ENCODE measurements around the gene MFSD6L. TPM values are rescaled to one million over a fixed set of nuclear protein-coding genes. Genes with fewer than 3 reads are reported as not detected.
A peak's percentile ranks its signal among the peaks of the same experiment; 100 is the strongest.

The MFSD6L gene
- total RNA-seq, 1 donor from 2014 or later: 0.13 TPM

DNA sequence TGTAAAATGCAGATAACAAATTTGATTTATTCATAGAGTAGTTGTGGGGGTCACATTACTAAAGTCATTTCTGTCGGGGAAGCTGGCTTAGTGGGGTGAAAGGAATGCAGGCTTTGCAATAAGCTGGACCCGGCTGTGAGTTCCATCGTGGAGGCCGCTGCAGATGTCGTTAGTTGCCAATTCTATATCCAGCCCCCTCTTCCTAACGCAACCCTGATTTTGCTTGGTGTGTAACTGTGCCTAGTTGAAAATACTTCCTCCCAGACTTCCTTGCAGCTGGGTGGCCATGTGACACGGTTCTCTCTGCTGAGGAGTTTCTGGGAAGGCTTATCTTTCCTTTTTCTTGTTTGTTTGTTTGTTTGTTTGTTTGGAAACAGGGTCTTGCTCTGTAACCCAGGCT, 4.5 kb downstream of the MFSD6L start:
- Mint-ChIP-seq H3K4me3 (no peak overlapping the region), H3K9me3 (peaks cover 8% of the 10 kb centered on the region), H3K4me1 (ENCODE audit: low read depth) (no peaks in the 10 kb centered on the region), H3K27ac (no peak overlapping the region), H3K36me3 (ENCODE audit: low read depth) (no peaks in the 10 kb centered on the region), H3K27me3 (ENCODE audit: insufficient read depth) (peaks cover 9% of the 10 kb centered on the region)
- intact Hi-C loops (cut with micrococcal nuclease): no loop called here
- DNase-seq (ENCODE audit: low spot score): no peak

DNA sequence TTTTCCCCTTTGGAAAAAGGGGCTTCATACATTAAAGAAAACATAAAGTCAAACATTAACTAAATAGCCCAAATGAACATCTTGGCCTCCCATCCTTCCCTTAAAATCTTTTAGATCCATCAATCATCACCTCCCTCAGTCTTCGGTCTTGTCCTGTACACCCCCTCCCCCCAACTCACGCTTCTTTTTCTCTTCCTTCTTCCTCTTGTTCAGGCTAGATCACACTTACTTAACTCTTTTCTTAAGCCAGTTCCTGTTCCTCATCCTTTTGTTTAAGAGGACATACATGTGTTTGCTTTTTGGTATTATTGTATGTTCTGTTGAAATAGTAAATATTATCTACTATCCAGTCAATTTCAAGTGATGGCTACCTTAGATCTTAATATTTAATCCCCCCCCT, 5.5 kb downstream of the MFSD6L start:
- H3K9me3 Mint-ChIP-seq: peaks cover 8% of the 10 kb centered on the region
- H3K27ac Mint-ChIP-seq: no peak overlapping the region
- intact Hi-C loops (cut with micrococcal nuclease): no loop called here
- DNase-seq (ENCODE audit: low spot score): no peak
- peaks cover 10% of the 10 kb centered on the region for H3K27me3 Mint-ChIP-seq (ENCODE audit: insufficient read depth)
- no peaks in the 10 kb centered on the region for H3K4me1 Mint-ChIP-seq (ENCODE audit: low read depth)
- no peak overlapping the region for H3K4me3 Mint-ChIP-seq
- no peaks in the 10 kb centered on the region for H3K36me3 Mint-ChIP-seq (ENCODE audit: low read depth)

DNA sequence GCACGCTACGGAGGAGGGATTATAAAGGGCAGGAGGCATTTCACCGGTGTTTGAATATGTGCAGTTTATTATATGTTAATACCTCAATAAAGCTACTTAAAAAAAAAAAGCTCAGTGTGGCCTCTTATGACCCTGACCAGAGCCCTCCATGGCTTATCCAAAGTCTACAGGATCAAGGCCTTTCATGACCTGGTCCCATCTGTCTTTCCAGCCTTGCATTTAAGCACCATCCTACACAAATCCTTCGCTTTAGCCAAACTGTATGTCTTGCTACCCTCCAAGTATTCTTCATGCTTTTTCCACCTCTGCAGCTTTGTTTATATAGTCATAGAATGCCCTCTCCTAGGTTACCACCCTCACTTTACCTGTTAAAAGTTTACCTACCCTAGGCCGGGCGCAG, 6.5 kb downstream of the MFSD6L start:
- no peak for DNase-seq (ENCODE audit: low spot score)
- Mint-ChIP-seq H3K27me3 (ENCODE audit: insufficient read depth) (peaks cover 13% of the 10 kb centered on the region), H3K9me3 (peaks cover 8% of the 10 kb centered on the region), H3K36me3 (ENCODE audit: low read depth) (no peaks in the 10 kb centered on the region), H3K4me3 (no peak overlapping the region), H3K4me1 (ENCODE audit: low read depth) (no peaks in the 10 kb centered on the region), H3K27ac (no peak overlapping the region)
- intact Hi-C loops (cut with micrococcal nuclease): no loop called here

DNA sequence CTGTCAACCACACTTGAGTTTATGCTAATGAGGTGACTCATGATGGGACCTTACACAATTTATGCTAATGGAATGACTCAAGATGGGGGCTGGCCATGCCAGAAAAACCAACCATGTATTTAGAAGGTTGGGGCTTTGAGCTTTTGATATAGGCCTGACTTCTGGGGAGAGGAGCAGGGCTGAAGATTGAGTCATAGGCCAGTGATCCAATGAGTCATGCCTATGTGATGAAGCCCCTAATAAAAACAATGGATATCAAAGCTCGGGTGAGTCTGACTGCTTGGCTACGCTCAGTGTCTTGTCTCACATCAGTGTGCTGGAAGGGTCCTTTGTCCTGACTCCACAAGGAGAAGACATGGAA, 7.3 kb downstream of the MFSD6L start:
- no peak overlapping the region for H3K27ac Mint-ChIP-seq
- DNase-seq (ENCODE audit: low spot score): no peak
- H3K36me3 Mint-ChIP-seq (ENCODE audit: low read depth): no peaks in the 10 kb centered on the region

DNA sequence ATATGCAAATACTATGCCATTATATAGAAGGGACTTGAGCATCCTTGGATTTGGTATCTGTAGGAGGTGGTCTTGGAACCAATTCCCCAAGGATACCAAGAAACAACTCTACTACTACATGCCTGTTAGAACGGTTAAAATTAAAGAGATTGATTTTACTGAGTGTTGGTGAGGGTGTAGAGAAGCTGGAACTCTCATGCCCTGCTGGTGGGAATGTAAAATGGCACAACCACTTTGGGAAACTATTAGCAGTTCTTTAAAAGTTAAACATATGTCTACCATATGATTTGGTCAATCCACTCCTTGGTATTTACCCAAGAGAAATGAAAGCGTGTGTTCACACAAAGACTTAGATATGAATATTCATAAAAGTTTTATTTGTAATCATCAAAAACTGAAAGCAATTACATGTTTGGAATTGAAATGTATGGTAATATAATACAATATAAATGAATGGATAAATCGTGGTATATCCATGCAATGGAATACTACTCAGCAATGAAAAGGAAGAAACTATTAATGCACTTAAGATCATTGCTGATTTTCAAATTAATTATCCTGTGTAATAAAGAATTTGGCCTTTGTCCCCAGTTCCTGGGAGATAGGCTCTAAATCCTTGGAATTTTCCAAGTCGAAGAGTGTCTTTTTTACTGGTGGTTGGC, 7.8 kb downstream of the MFSD6L start:
- H3K4me1 Mint-ChIP-seq (ENCODE audit: low read depth): no peaks in the 10 kb centered on the region
- intact Hi-C loops (cut with micrococcal nuclease): no loop called here
- H3K9me3 Mint-ChIP-seq: peaks cover 8% of the 10 kb centered on the region
- no peak for DNase-seq (ENCODE audit: low spot score)
- H3K4me3 Mint-ChIP-seq: no peak overlapping the region
- H3K27me3 Mint-ChIP-seq (ENCODE audit: insufficient read depth): peaks cover 12% of the 10 kb centered on the region
- H3K27ac Mint-ChIP-seq: no peak overlapping the region
- H3K36me3 Mint-ChIP-seq (ENCODE audit: low read depth): no peaks in the 10 kb centered on the region

More for the DNA sequence above, 7.3 kb downstream of the MFSD6L start:
- peaks cover 12% of the 10 kb centered on the region for H3K27me3 Mint-ChIP-seq (ENCODE audit: insufficient read depth)
- intact Hi-C loops (cut with micrococcal nuclease): no loop called here
- no peak overlapping the region for H3K4me3 Mint-ChIP-seq
- no peaks in the 10 kb centered on the region for H3K4me1 Mint-ChIP-seq (ENCODE audit: low read depth)
- H3K9me3 Mint-ChIP-seq: peaks cover 8% of the 10 kb centered on the region

DNA sequence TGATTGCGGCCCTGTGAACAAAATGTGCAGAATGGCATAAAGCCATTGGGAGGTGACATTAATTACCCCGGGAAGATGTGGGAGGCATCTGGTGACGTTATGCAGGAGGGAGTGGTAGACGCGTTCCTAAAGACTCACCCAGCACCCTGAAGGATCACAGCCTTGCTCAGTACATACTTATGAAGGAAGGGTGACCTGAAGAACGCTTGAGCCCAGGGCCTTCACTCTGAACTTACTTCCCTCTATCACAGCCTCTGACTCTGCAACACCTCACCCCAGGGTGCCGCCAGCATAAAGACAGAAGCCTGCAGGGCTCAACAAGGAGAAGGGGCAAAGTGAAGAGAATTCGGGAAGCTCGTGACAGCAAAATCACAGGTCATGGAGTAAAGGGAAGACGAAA, 9.4 kb downstream of the MFSD6L start:
- H3K9me3 Mint-ChIP-seq: peaks cover 8% of the 10 kb centered on the region
- no peaks in the 10 kb centered on the region for H3K4me1 Mint-ChIP-seq (ENCODE audit: low read depth)
- no peaks in the 10 kb centered on the region for H3K36me3 Mint-ChIP-seq (ENCODE audit: low read depth)
- intact Hi-C loops (cut with micrococcal nuclease): loop anchor here (5.0 kb wide), 3 partner anchors 68 to 208 kb away; no protein-coding TSS in a partner anchor
- peaks cover 7% of the 10 kb centered on the region for H3K27me3 Mint-ChIP-seq (ENCODE audit: insufficient read depth)
- no peak for DNase-seq (ENCODE audit: low spot score)
- H3K27ac Mint-ChIP-seq: no peak overlapping the region
- no peak overlapping the region for H3K4me3 Mint-ChIP-seq

DNA sequence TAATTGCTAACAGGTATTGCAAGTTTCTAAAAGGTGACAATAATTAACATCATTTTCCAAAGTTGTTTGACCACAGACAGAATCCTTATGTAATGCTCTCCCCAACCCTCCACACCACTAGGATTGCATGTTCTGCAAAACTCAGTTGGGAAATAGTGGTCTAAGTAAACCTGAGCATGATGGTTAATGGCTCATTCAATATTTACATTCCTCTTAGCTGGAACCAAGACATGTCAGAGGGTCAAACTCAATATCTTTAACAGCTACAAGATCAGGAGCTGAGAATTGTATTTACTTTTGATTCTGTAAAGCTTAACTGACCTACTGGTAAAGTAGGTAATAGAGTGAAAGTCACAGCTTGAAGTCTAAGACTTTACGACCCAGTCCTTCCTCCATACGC, 10.2 kb downstream of the MFSD6L start:
- intact Hi-C loops (cut with micrococcal nuclease): loop anchor here (5.0 kb wide), 3 partner anchors 68 to 208 kb away; no protein-coding TSS in a partner anchor

DNA sequence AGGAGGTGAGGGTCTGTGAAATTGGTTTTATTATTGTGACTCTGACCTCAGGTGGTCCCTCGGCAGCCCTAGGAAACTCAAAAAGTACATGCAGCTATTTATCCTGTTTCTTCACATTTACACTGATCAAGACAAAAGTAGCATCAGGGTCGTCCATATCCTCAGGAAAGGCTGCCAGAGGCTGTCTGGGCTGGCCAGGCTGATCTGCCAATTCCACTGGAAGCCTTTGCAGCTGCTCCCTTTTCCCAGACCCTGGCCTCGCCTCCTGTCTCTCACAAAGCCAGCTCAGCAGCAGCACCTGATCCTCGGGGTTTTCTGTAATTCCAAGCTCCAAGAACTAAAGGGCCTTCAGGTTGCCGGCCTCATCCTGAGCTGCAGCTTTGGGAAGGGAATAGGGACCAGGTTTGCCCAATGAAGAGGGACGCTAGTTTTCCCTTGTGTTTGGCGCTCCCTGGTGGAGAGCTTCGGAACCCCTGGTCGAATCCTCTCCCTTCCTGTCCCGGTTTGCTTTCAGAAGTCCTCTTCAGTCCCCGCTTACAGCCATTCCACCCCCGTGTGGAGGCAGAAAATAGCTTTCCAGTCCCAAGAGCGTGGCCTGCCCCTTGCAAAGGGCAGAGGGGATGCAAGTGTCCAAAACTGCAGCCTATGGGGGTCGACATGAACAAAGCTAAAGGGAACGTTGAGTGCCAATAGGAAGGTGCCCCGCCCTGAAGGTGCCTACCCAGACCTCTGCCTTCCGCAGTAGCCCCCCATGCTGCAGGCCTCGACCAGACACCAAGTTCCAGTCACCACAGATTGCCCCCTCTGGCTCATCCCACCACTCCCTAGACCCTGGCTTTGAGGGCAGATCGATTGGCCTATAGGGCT, 13.4 kb downstream of the MFSD6L start:
- H3K27ac Mint-ChIP-seq: no peak overlapping the region
- H3K36me3 Mint-ChIP-seq (ENCODE audit: low read depth): no peaks in the 10 kb centered on the region

More for the DNA sequence above, 10.2 kb downstream of the MFSD6L start:
- no peak for DNase-seq (ENCODE audit: low spot score)
- Mint-ChIP-seq H3K27me3 (ENCODE audit: insufficient read depth) (peaks cover 7% of the 10 kb centered on the region), H3K36me3 (ENCODE audit: low read depth) (no peaks in the 10 kb centered on the region), H3K4me3 (no peak overlapping the region), H3K4me1 (ENCODE audit: low read depth) (no peaks in the 10 kb centered on the region), H3K9me3 (peaks cover 8% of the 10 kb centered on the region), H3K27ac (no peak overlapping the region)

DNA sequence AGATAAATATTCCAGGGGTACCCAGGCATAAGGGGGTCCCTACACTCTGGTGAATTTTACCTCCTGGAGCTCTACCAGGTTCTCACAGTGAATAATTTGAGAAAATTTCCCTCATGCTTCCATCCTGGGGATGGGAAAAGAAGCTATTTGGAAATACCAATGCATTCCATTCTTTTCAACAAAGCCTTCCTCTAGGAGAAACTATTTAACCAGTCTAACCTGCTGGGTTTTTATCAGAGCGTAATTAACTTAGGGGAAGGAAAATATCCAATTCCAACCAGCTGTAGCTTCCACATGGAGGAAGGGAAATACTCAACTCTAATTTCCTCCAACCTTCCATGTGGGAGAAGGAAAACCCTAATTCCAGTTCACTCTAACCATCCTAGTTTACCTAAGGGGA, 17.0 kb downstream of the MFSD6L start:
- Mint-ChIP-seq H3K27me3 (ENCODE audit: insufficient read depth) (peaks cover 11% of the 10 kb centered on the region), H3K36me3 (ENCODE audit: low read depth) (no peaks in the 10 kb centered on the region), H3K4me3 (no peak overlapping the region), H3K27ac (no peak overlapping the region), H3K4me1 (ENCODE audit: low read depth) (no peaks in the 10 kb centered on the region), H3K9me3 (no peaks in the 10 kb centered on the region)
- no peak for DNase-seq (ENCODE audit: low spot score)
- intact Hi-C loops (cut with micrococcal nuclease): no loop called here

More for the DNA sequence above, 13.4 kb downstream of the MFSD6L start:
- Mint-ChIP-seq H3K9me3 (no peaks in the 10 kb centered on the region), H3K27me3 (ENCODE audit: insufficient read depth) (peaks cover 9% of the 10 kb centered on the region), H3K4me3 (no peak overlapping the region), H3K4me1 (ENCODE audit: low read depth) (no peaks in the 10 kb centered on the region)
- intact Hi-C loops (cut with micrococcal nuclease): loop anchor here (1.0 to 5.0 kb wide), 6 partner anchors 72 to 402 kb away; partner anchors contain the start of gene RPL26
- peak; percentile 19 for DNase-seq (ENCODE audit: low spot score)

DNA sequence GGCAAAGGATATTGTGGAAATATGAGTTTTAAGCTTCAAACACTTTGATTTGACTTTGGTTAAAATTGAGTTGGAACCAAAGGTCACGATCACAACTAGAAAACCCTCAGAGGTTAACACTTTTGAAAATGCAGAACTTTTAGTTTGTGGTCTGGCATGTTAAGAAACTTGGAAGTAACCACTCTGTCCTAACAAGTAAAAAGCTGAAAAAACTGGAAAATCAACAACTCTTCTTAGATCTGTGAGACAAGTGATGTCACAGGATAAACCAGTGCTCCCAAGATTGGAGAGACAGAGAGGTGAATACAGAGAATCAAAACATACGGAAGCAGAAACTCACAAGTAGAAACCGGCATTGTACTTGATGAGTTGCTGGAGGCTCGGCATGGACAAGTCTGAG, 17.4 kb downstream of the MFSD6L start:
- Mint-ChIP-seq H3K4me3 (no peak overlapping the region), H3K27ac (no peak overlapping the region), H3K36me3 (ENCODE audit: low read depth) (no peaks in the 10 kb centered on the region), H3K9me3 (no peaks in the 10 kb centered on the region), H3K4me1 (ENCODE audit: low read depth) (no peaks in the 10 kb centered on the region), H3K27me3 (ENCODE audit: insufficient read depth) (peaks cover 13% of the 10 kb centered on the region)
- intact Hi-C loops (cut with micrococcal nuclease): no loop called here
- DNase-seq (ENCODE audit: low spot score): no peak

DNA sequence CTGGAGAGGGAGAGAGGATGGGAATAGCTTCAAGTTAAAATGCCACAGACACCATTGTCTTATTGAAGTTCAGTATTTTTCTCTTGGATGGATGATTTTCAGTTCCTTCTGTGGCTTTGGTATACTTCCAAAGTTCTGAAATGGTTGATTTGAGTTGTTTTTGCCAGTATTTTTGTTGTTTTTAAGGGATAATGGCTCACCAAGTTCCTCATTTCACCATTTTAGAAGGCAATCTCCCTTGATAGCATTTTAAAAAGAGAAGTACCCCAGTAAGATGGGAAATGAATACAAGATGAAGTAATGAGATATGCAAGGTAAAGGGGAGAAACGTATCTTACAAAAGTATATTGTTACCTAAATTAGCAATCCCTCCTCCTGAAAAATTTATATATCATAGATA, 22.3 kb downstream of the MFSD6L start:
- Mint-ChIP-seq H3K36me3 (ENCODE audit: low read depth) (peaks cover 2% of the 10 kb centered on the region), H3K9me3 (peaks cover 13% of the 10 kb centered on the region), H3K27me3 (ENCODE audit: insufficient read depth) (peaks cover 15% of the 10 kb centered on the region), H3K27ac (no peak overlapping the region), H3K4me1 (ENCODE audit: low read depth) (no peaks in the 10 kb centered on the region), H3K4me3 (no peak overlapping the region)
- intact Hi-C loops (cut with micrococcal nuclease): no loop called here
- no peak for DNase-seq (ENCODE audit: low spot score)

DNA sequence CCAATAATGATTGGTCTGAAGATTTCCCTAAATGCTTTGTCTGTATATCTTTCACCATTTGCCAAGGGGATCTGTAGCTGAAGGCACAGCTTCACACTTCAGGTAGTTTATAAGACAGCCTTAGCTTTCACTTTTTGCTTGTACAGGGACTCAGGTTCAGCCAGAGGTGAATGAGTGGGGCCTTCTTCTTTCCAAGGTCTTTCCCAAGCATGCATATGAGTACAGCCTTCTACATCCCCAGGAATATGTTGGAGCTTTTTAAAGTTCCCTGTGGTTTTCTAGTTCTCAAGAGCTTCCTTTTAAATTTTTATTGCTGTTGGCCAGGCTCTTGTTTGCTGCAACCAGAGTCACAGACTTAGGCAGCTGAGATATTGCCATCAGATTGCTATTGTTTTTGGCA, 22.9 kb downstream of the MFSD6L start:
- H3K36me3 Mint-ChIP-seq (ENCODE audit: low read depth): peaks cover 2% of the 10 kb centered on the region
- no peak for DNase-seq (ENCODE audit: low spot score)
- no peak overlapping the region for H3K4me3 Mint-ChIP-seq
- intact Hi-C loops (cut with micrococcal nuclease): no loop called here
- H3K4me1 Mint-ChIP-seq (ENCODE audit: low read depth): no peaks in the 10 kb centered on the region
- H3K27me3 Mint-ChIP-seq (ENCODE audit: insufficient read depth): peaks cover 13% of the 10 kb centered on the region
- H3K27ac Mint-ChIP-seq: no peak overlapping the region
- H3K9me3 Mint-ChIP-seq: peaks cover 13% of the 10 kb centered on the region

DNA sequence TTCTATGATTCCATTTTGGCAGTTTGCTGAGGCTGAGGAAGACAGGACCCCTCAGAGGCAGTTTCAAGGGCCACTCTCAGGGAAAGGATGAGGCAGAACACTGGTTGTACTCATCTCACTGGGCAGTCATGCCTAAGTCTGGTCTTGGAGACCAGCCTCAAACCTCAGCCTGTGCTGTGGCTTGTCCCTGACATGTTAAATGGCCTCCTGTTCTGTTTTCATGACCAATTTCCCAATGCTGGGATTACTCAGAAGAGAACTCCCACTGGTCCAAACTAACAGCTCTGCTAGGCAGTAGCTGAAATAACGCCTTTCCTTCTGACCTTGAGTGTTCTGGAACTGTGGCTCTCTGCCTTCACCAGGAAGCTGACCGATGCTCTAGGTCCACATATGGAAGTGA, 32.4 kb downstream of the MFSD6L start:
- intact Hi-C loops (cut with micrococcal nuclease): no loop called here
- no peak overlapping the region for H3K27ac Mint-ChIP-seq
- H3K36me3 Mint-ChIP-seq (ENCODE audit: low read depth): no peaks in the 10 kb centered on the region
- no peaks in the 10 kb centered on the region for H3K9me3 Mint-ChIP-seq
- no peaks in the 10 kb centered on the region for H3K4me1 Mint-ChIP-seq (ENCODE audit: low read depth)
- no peak for DNase-seq (ENCODE audit: low spot score)
- no peak overlapping the region for H3K4me3 Mint-ChIP-seq
- H3K27me3 Mint-ChIP-seq (ENCODE audit: insufficient read depth): peaks cover 24% of the 10 kb centered on the region
